Measurements from ENCODE around the gene SF3B2. TPM values are rescaled to one million over a fixed set of nuclear protein-coding genes. Genes with fewer than 3 reads are reported as not detected.

Gene SF3B2
- total and polyA plus RNA-seq, 8 donors = 122 to 233 (median 211) TPM

- Histone ChIP-seq H3K4me3 (peak within 1 kb of the TSS; percentile 86 to 94), H3K9me3 (no peaks in the 10 kb centered on the region), H3K36me3 (peaks cover 0 to 39% of the 10 kb centered on the region in 2 donors), H3K27ac (peak within 1 kb of the TSS; percentile 97), H3K4me1 (peaks cover 14 to 50% of the 10 kb centered on the region in 2 donors), H3K27me3 (no peaks in the 10 kb centered on the region)
- intact Hi-C loops (cut with DNase I) = no loop called here
- DNase-seq = peak; percentile 73 to 95 (median 86)
- no peak for TF ChIP-seq CTCF (IDR thresholded peaks at IDR 0.05)
- ATAC-seq = peak; percentile 77
Measured at GRCh38 chr11:66069715-66070603, 17.8 kb downstream of the SF3B2 start, which contains the start of gene PACS1. PACS1 (plus strand) TSS chr11:66070272; CDS start chr11:66070487, 215 bp downstream.

GRCh38 chr11:66070604-66071380 is 18.6 kb downstream of the SF3B2 start:
- ATAC-seq (peak; percentile 27), DNase-seq (peak; percentile 20 to 89 (median 44))
- no peak for TF ChIP-seq CTCF (IDR thresholded peaks at IDR 0.05)
- no peaks in the 10 kb centered on the region for H3K9me3 ChIP-seq
- intact Hi-C loops (cut with DNase I) = no loop called here
- peaks cover 14 to 50% of the 10 kb centered on the region in 2 donors for H3K4me1 ChIP-seq
- peak overlapping the region; percentile 86 to 94 for H3K4me3 ChIP-seq
- peak overlapping the region; percentile 86 to 97 for H3K27ac ChIP-seq
- H3K36me3 ChIP-seq = peaks cover 0 to 32% of the 10 kb centered on the region in 2 donors
- no peaks in the 10 kb centered on the region for H3K27me3 ChIP-seq

GRCh38 chr11:66071381-66071801 is 19.2 kb downstream of the SF3B2 start:
- TF ChIP-seq CTCF (IDR thresholded peaks at IDR 0.05) = no peak
- Histone ChIP-seq H3K4me3 (peak overlapping the region; percentile 86 to 94), H3K27me3 (no peaks in the 10 kb centered on the region), H3K36me3 (peaks cover 0 to 32% of the 10 kb centered on the region in 2 donors), H3K9me3 (no peaks in the 10 kb centered on the region), H3K27ac (peak overlapping the region; percentile 86 to 97), H3K4me1 (peaks cover 14 to 46% of the 10 kb centered on the region in 2 donors)
- DNase-seq (no peak), ATAC-seq (no peak)
- intact Hi-C loops (cut with DNase I) = no loop called here

GRCh38 chr11:66072081-66072480 is 19.9 kb downstream of the SF3B2 start:
- Histone ChIP-seq H3K4me1 (peaks cover 14 to 46% of the 10 kb centered on the region in 2 donors), H3K27ac (peak overlapping the region in 1 of 2 donors; percentile 97), H3K9me3 (no peaks in the 10 kb centered on the region), H3K4me3 (peak overlapping the region in 1 of 2 donors; percentile 94), H3K36me3 (peaks cover 0 to 30% of the 10 kb centered on the region in 2 donors), H3K27me3 (no peaks in the 10 kb centered on the region)
- DNase-seq (no peak), ATAC-seq (no peak)
- TF ChIP-seq CTCF (IDR thresholded peaks at IDR 0.05) = no peak
- intact Hi-C loops (cut with DNase I) = no loop called here

Measured in left lung (tissue), 10 donors.